ENCODE data around the gene ACBD4.

Gene ACBD4

DNA sequence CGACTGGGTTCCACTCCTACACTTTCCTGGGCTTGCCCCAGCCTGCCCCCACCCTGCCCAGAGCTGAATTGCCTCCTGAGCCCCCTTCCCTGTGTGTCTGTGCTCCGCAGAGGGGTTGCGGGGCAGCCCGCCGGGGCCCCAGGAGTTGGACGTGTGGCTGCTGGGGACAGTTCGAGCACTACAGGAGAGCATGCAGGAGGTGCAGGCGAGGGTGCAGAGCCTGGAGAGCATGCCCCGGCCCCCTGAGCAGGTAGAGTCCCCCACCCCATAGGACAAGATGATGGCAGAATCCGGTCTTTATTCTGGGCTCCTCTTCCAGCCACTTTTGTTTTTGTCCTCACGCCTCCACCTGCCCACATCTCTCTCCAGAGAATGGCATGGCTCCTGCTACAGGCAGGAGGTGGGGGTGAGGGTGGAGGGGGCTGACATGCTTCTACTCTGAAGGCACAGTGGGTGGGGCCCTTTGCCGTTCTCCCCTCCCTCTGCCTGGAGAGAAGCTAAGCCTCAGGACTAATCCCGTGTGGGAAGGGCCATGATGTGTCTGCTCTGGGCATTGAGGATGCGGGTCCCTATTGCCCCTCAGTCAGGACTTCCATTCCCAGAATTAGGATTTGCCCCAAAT, 3.5 kb downstream of the ACBD4 start:
- Histone ChIP-seq H4K20me1 (ENCODE audit: insufficient read depth) (no peaks in the 10 kb centered on the region), H3K9ac (no peak overlapping the region), H3K36me3 (ENCODE audit: insufficient read depth) (no peaks in the 10 kb centered on the region), H3K27me3 (ENCODE audit: insufficient read depth, low read depth) (no peaks in the 10 kb centered on the region), H3K4me2 (no peak overlapping the region), H3K79me2 (ENCODE audit: insufficient read depth, low read depth) (no peaks in the 10 kb centered on the region), H3K4me1 (ENCODE audit: low read depth, poor library complexity, severe bottlenecking) (peaks cover 9% of the 10 kb centered on the region), H2AFZ (ENCODE audit: low read depth) (no peak overlapping the region), H3K27ac (no peak overlapping the region), H3K4me3 (IDR thresholded peaks at IDR 0.05; ENCODE audit: insufficient read depth, low read depth, low read length) (no peak overlapping the region)
- TF ChIP-seq, protein P1, sequence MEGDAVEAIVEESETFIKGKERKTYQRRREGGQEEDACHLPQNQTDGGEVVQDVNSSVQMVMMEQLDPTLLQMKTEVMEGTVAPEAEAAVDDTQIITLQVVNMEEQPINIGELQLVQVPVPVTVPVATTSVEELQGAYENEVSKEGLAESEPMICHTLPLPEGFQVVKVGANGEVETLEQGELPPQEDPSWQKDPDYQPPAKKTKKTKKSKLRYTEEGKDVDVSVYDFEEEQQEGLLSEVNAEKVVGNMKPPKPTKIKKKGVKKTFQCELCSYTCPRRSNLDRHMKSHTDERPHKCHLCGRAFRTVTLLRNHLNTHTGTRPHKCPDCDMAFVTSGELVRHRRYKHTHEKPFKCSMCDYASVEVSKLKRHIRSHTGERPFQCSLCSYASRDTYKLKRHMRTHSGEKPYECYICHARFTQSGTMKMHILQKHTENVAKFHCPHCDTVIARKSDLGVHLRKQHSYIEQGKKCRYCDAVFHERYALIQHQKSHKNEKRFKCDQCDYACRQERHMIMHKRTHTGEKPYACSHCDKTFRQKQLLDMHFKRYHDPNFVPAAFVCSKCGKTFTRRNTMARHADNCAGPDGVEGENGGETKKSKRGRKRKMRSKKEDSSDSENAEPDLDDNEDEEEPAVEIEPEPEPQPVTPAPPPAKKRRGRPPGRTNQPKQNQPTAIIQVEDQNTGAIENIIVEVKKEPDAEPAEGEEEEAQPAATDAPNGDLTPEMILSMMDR (conservative IDR thresholded peaks at IDR 0.05; ENCODE audit: low read depth, low read length): no peak

DNA sequence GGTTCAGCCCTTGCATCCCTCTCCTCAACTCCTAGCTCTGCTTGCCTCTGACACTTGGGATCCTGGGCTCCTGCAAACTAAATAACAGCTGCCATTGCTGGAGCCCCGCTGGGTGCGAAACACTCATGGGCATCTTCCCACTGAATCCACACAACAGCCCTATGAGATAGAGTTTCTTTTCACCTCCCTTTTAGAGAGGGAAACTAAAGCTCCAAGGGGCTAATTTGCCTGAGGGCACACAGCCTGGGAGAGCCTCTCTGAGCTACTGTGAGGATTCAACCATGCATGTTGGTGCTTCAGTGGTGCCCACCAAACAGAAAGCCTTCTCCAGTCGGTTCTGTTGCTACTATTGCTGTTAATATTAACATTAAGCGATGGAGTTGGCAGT, 4.0 kb downstream of the ACBD4 start:
- H3K27ac ChIP-seq: no peak overlapping the region
- no peaks in the 10 kb centered on the region for H4K20me1 ChIP-seq (ENCODE audit: insufficient read depth)
- H2AFZ ChIP-seq (ENCODE audit: low read depth): no peak overlapping the region
- no peak overlapping the region for H3K4me3 ChIP-seq (IDR thresholded peaks at IDR 0.05; ENCODE audit: insufficient read depth, low read depth, low read length)
- no peak overlapping the region for H3K4me2 ChIP-seq
- H3K79me2 ChIP-seq (ENCODE audit: insufficient read depth, low read depth): no peaks in the 10 kb centered on the region
- TF ChIP-seq, protein P1 (conservative IDR thresholded peaks at IDR 0.05; ENCODE audit: low read depth, low read length): no peak
- no peaks in the 10 kb centered on the region for H3K27me3 ChIP-seq (ENCODE audit: insufficient read depth, low read depth)
- H3K9ac ChIP-seq: no peak overlapping the region
- H3K4me1 ChIP-seq (ENCODE audit: low read depth, poor library complexity, severe bottlenecking): peaks cover 9% of the 10 kb centered on the region
- no peaks in the 10 kb centered on the region for H3K36me3 ChIP-seq (ENCODE audit: insufficient read depth)

DNA sequence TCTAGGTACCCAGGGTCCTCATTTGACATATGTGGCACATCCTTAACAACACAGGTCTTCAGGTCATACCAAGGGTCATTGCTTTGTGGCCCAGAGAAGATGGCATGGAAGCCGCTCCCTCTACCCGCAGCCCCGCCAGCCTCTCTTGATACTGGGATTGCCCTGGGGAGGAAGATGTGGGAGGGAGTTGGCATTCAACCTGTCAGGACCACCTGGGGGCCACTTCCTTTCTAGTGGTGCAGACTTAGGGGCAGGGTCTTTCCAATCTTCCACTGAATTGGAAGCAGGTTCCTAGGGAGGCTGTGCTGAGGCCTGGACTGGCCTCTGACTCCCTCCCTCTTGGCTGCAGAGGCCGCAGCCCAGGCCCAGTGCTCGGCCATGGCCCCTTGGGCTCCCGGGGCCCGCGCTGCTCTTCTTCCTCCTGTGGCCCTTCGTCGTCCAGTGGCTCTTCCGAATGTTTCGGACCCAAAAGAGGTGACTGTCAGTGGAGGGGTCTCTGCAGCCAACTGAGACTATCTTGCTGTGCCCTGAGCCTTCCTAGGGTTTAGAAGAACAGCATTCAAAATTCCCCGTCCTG, 7.7 kb downstream of the ACBD4 start:
- Histone ChIP-seq H3K4me2 (no peak overlapping the region), H3K27me3 (ENCODE audit: insufficient read depth, low read depth) (no peaks in the 10 kb centered on the region), H3K36me3 (ENCODE audit: insufficient read depth) (no peaks in the 10 kb centered on the region), H3K9ac (no peak overlapping the region), H3K4me1 (ENCODE audit: low read depth, poor library complexity, severe bottlenecking) (peaks cover 9% of the 10 kb centered on the region), H3K79me2 (ENCODE audit: insufficient read depth, low read depth) (no peaks in the 10 kb centered on the region), H3K4me3 (IDR thresholded peaks at IDR 0.05; ENCODE audit: insufficient read depth, low read depth, low read length) (no peak overlapping the region), H2AFZ (ENCODE audit: low read depth) (no peak overlapping the region), H4K20me1 (ENCODE audit: insufficient read depth) (no peaks in the 10 kb centered on the region), H3K27ac (no peak overlapping the region)
- TF ChIP-seq, protein P1 (conservative IDR thresholded peaks at IDR 0.05; ENCODE audit: low read depth, low read length): no peak

DNA sequence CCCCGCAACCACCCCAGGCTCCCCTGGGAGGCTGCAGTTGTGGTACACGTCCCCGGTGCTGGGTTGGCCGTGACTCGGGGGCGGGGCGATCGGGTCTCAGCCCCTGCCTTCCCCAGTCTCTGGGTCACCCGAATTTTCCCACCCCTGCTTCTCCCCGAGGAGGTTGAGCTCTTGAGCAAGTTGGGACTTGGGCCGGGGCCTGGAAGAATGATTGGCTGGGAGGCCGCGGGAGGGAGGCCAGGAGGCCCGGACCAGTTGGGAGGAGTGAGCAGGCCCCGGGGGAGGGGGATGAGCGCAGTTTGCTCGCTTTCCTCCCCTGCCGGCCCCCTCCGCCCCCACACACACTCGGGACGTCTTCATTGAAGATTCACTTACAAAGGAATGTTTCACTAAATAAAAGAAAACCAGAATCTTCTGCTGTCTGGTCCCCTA, 8.3 kb downstream of the ACBD4 start:
- no peak overlapping the region for H3K4me3 ChIP-seq (IDR thresholded peaks at IDR 0.05; ENCODE audit: insufficient read depth, low read depth, low read length)
- no peak overlapping the region for H3K4me2 ChIP-seq
- no peak overlapping the region for H2AFZ ChIP-seq (ENCODE audit: low read depth)
- H3K36me3 ChIP-seq (ENCODE audit: insufficient read depth): no peaks in the 10 kb centered on the region
- H3K4me1 ChIP-seq (ENCODE audit: low read depth, poor library complexity, severe bottlenecking): peaks cover 9% of the 10 kb centered on the region
- peaks cover under 1% of the 10 kb centered on the region; the same call in 1 of the 2 replicates for H3K79me2 ChIP-seq (ENCODE audit: insufficient read depth, low read depth)
- H3K27me3 ChIP-seq (ENCODE audit: insufficient read depth, low read depth): no peaks in the 10 kb centered on the region
- H3K9ac ChIP-seq: no peak overlapping the region
- no peak overlapping the region for H3K27ac ChIP-seq
- no peaks in the 10 kb centered on the region for H4K20me1 ChIP-seq (ENCODE audit: insufficient read depth)
- TF ChIP-seq, protein P1 (conservative IDR thresholded peaks at IDR 0.05; ENCODE audit: low read depth, low read length): no peak

All from KMS-11 (cell line).